H9 (cell line): ENCODE results near the gene YPEL1. TPM values are rescaled to one million over a fixed set of nuclear protein-coding genes. Genes with fewer than 3 reads are reported as not detected.
"Not testable (repeated sequence)": the region's sequence is repeated elsewhere in the genome, so short reads cannot be mapped to it uniquely, and the experiment has no call there.

Experiments used
- DNase-seq: peaks from one replicate; pipeline ENCODE4 v3.0.0-alpha.2; 2017
- H2AFZ ChIP-seq: one replicate; pipeline ENCODE4 v1.6.1; 2013; ENCODE audit warnings: mild to moderate bottlenecking, low read length, control low read depth, moderate library complexity
- H2AK5ac ChIP-seq: 2 replicates; pipeline ENCODE4 v1.6.1; 2013; ENCODE audit warnings: low read length, control low read depth, mixed read lengths; ENCODE audit not compliant: insufficient read length
- H2BK120ac ChIP-seq: one replicate; pipeline ENCODE4 v1.6.1; 2013; ENCODE audit warnings: low read depth, mild to moderate bottlenecking, low read length, control low read depth, inconsistent platforms; ENCODE audit not compliant: poor library complexity, severe bottlenecking
- H2BK12ac ChIP-seq: 2 replicates; pipeline ENCODE4 v1.6.1; 2013; ENCODE audit warnings: low read length, control low read depth, mixed read lengths, low read depth; ENCODE audit not compliant: insufficient read length
- H2BK15ac ChIP-seq: 2 replicates; pipeline ENCODE4 v1.6.1; 2013; ENCODE audit warnings: low read depth, low read length, control low read depth
- H2BK20ac ChIP-seq: one replicate; pipeline ENCODE4 v1.6.1; 2013; ENCODE audit warnings: low read depth, mild to moderate bottlenecking, low read length, control low read depth, inconsistent platforms; ENCODE audit not compliant: poor library complexity, severe bottlenecking
- H2BK5ac ChIP-seq: 2 replicates; pipeline ENCODE4 v1.6.1; 2013; ENCODE audit warnings: low read length, control low read depth, mixed read lengths; ENCODE audit not compliant: insufficient read length
- H3K14ac ChIP-seq: 2 replicates; pipeline ENCODE4 v1.6.1; 2013; ENCODE audit warnings: low read length, control low read depth; ENCODE audit not compliant: insufficient read depth
- H3K18ac ChIP-seq: 2 replicates; pipeline ENCODE4 v1.6.1; 2013; ENCODE audit warnings: low read depth, mild to moderate bottlenecking, mixed read lengths, low read length, control low read depth; ENCODE audit not compliant: insufficient read length
- H3K23ac ChIP-seq: 2 replicates; pipeline ENCODE4 v1.6.1; 2013; ENCODE audit warnings: low read length, control low read depth, mixed read lengths, low read depth; ENCODE audit not compliant: insufficient read length
- H3K23me2 ChIP-seq: 2 replicates; pipeline ENCODE4 v1.6.1; 2013; ENCODE audit warnings: low read depth, mild to moderate bottlenecking, mixed read lengths, low read length, control low read depth; ENCODE audit not compliant: insufficient read length, poor library complexity, severe bottlenecking
- H3K27ac ChIP-seq: 2 replicates; pipeline ENCODE4 v1.5.1; 2013; ENCODE audit warnings: low read length, control low read depth, mixed read lengths, low read depth; ENCODE audit not compliant: insufficient read length
- H3K27me3 ChIP-seq: 2 replicates; pipeline ENCODE4 v1.6.1; 2013; ENCODE audit warnings: low read length, control low read depth, inconsistent platforms; ENCODE audit not compliant: insufficient read depth
- H3K4ac ChIP-seq: 2 replicates; pipeline ENCODE4 v1.6.1; 2013; ENCODE audit warnings: low read depth, mild to moderate bottlenecking, control low read depth, inconsistent platforms, low read length, moderate library complexity
- H3K4me1 ChIP-seq: 2 replicates; pipeline ENCODE4 v1.6.1; 2013; ENCODE audit warnings: low read length, control low read depth, inconsistent platforms; ENCODE audit not compliant: insufficient read depth
- H3K4me2 ChIP-seq: 2 replicates; pipeline ENCODE4 v1.6.1; 2013; ENCODE audit warnings: low read length, control low read depth, mixed read lengths; ENCODE audit not compliant: insufficient read length, insufficient read depth
- H3K56ac ChIP-seq: 2 replicates; pipeline ENCODE4 v1.6.1; 2013; ENCODE audit warnings: low read depth, mild to moderate bottlenecking, mixed read lengths, low read length, control low read depth; ENCODE audit not compliant: insufficient read length
- H3K79me1 ChIP-seq: 2 replicates; pipeline ENCODE4 v1.6.1; 2013; ENCODE audit warnings: low read depth, mild to moderate bottlenecking, moderate library complexity, low read length, control low read depth, inconsistent platforms; ENCODE audit not compliant: insufficient read depth, poor library complexity, severe bottlenecking
- H3K79me2 ChIP-seq: 2 replicates; pipeline ENCODE4 v1.6.1; 2013; ENCODE audit warnings: low read length, control low read depth, inconsistent platforms; ENCODE audit not compliant: insufficient read depth
- H3K9ac ChIP-seq: 2 replicates; pipeline ENCODE4 v1.6.1; 2013; ENCODE audit warnings: low read length, control low read depth, mixed read lengths; ENCODE audit not compliant: insufficient read length; ENCODE audit errors: extremely low read depth
- H3K9me3 ChIP-seq: one replicate; pipeline ENCODE4 v1.6.1; 2013; ENCODE audit warnings: low read depth, low read length, inconsistent platforms; ENCODE audit not compliant: control insufficient read depth
- H3T11ph ChIP-seq: one replicate; pipeline ENCODE4 v1.6.1; 2013; ENCODE audit warnings: mild to moderate bottlenecking, low read length, control low read depth, inconsistent platforms
- H4K20me1 ChIP-seq: one replicate; pipeline ENCODE4 v1.6.1; 2013; ENCODE audit not compliant: control insufficient read depth, insufficient read length, insufficient read depth
- H4K5ac ChIP-seq: 2 replicates; pipeline ENCODE4 v1.6.1; 2013; ENCODE audit warnings: low read depth, mild to moderate bottlenecking, mixed read lengths, low read length, control low read depth; ENCODE audit not compliant: insufficient read length
- H4K8ac ChIP-seq: replicated peaks from 2 replicates; pipeline ENCODE4 v1.6.1; 2013; ENCODE audit warnings: low read length, control low read depth, mixed read lengths, low read depth; ENCODE audit not compliant: insufficient read length
- H4K91ac ChIP-seq: 2 replicates; pipeline ENCODE4 v1.6.1; 2013; ENCODE audit warnings: low read depth, mild to moderate bottlenecking, moderate library complexity, mixed read lengths, low read length, control low read depth; ENCODE audit not compliant: insufficient read length
- H3K27ac Mint-ChIP-seq, 3 experiments: 2 replicates in 2 of 3; 3 replicates in 1 of 3; pipeline ENCODE4 v1.8.0; 2020 to 2021; ENCODE audit warnings: mixed read lengths in 3 of 3, mild to moderate bottlenecking in 1 of 3, moderate library complexity in 1 of 3
- H3K27me3 Mint-ChIP-seq: 2 replicates; pipeline ENCODE4 v1.8.0; 2021; ENCODE audit warnings: low read depth, mild to moderate bottlenecking, moderate library complexity, mixed read lengths
- H3K36me3 Mint-ChIP-seq, 3 experiments: 2 replicates in 2 of 3; 3 replicates in 1 of 3; pipeline ENCODE4 v1.8.0; 2020 to 2021; ENCODE audit warnings: low read depth in 3 of 3, mixed read lengths in 3 of 3; ENCODE audit not compliant: insufficient read depth in 1 of 3
- H3K4me1 Mint-ChIP-seq, 2 experiments: 2 replicates each; pipeline ENCODE4 v1.8.0; 2020; ENCODE audit warnings: mixed read lengths in 2 of 2
- H3K4me3 Mint-ChIP-seq, 2 experiments: 2 replicates in 1 of 2; 3 replicates in 1 of 2; pipeline ENCODE4 v1.8.0; 2020 to 2021; ENCODE audit warnings: mild to moderate bottlenecking in 2 of 2, mixed read lengths in 2 of 2, moderate library complexity in 1 of 2
- H3K9me3 Mint-ChIP-seq, 2 experiments: 2 replicates in 1 of 2; 3 replicates in 1 of 2; pipeline ENCODE4 v1.8.0; 2020; ENCODE audit warnings: mild to moderate bottlenecking in 2 of 2, mixed read lengths in 2 of 2, moderate library complexity in 1 of 2
- whole genome bisulfite sequencing: extraction: QIAGEN DNeasy Blood & Tissue Kit; methylation state at CpG from one replicate; pipeline ENCODE4 v1.1.7; 2013; ENCODE audit warnings: missing lambda C conversion rate, low lambda C conversion rate, mixed read lengths; ENCODE audit not compliant: insufficient read length; ENCODE audit errors: extremely low coverage; 5-methylcytosine and 5-hydroxymethylcytosine counted together
- total RNA-seq: library from RNA; stranded (reverse); gene quantifications from 2 replicates; pipeline ENCODE4 v1.2.1, GENCODE V29; 2021
- TF ChIP-seq, protein P1 (sequence below): fragments of 200-600 bp; sonication (generic); conservative IDR thresholded peaks from 3 replicates; pipeline ENCODE4 v1.8.0; 2021; ENCODE audit warnings: antibody characterized with exemption, mild to moderate bottlenecking

The YPEL1 gene
- total RNA-seq, 1 experiment from 2014 or later: 5.4 TPM

- Histone ChIP-seq H3K14ac (no peak overlapping the region), H2BK120ac (no peak overlapping the region), H2BK5ac (no peak overlapping the region), H3K4me2 (no peak overlapping the region), H2BK12ac (no peak overlapping the region), H3K79me1 (no peaks in the 10 kb centered on the region), H3K79me2 (no peaks in the 10 kb centered on the region), H3K27me3 (no peaks in the 10 kb centered on the region), H3K56ac (no peak overlapping the region), H3K9ac (no peak overlapping the region), H3K23me2 (no peaks in the 10 kb centered on the region), H3K4ac (no peak overlapping the region), H3T11ph (no peak overlapping the region), H4K91ac (no peak overlapping the region), H4K8ac (no peak overlapping the region), H2BK15ac (no peak overlapping the region), H2AK5ac (no peak overlapping the region), H2BK20ac (no peak overlapping the region), H3K23ac (no peak overlapping the region), H3K27ac (no peak overlapping the region), H4K5ac (no peak overlapping the region), H4K20me1 (no peaks in the 10 kb centered on the region), H3K9me3 (no peaks in the 10 kb centered on the region), H2AFZ (no peak overlapping the region), H3K18ac (no peak overlapping the region), H3K4me1 (no peaks in the 10 kb centered on the region)
- no peak overlapping the region; a peak in 1 of 5 replicates for H3K4me3 Mint-ChIP-seq
- DNase-seq: no peak
- no peaks in the 10 kb centered on the region for H3K9me3 Mint-ChIP-seq
- no peaks in the 10 kb centered on the region; the same call in none of the 2 replicates for H3K27me3 Mint-ChIP-seq
- H3K27ac Mint-ChIP-seq: no peak overlapping the region
- peaks cover 9 to 11% of the 10 kb centered on the region in 2 experiments for H3K4me1 Mint-ChIP-seq
- TF ChIP-seq, protein P1, sequence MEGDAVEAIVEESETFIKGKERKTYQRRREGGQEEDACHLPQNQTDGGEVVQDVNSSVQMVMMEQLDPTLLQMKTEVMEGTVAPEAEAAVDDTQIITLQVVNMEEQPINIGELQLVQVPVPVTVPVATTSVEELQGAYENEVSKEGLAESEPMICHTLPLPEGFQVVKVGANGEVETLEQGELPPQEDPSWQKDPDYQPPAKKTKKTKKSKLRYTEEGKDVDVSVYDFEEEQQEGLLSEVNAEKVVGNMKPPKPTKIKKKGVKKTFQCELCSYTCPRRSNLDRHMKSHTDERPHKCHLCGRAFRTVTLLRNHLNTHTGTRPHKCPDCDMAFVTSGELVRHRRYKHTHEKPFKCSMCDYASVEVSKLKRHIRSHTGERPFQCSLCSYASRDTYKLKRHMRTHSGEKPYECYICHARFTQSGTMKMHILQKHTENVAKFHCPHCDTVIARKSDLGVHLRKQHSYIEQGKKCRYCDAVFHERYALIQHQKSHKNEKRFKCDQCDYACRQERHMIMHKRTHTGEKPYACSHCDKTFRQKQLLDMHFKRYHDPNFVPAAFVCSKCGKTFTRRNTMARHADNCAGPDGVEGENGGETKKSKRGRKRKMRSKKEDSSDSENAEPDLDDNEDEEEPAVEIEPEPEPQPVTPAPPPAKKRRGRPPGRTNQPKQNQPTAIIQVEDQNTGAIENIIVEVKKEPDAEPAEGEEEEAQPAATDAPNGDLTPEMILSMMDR: no peak
- H3K36me3 Mint-ChIP-seq: peaks cover 0 to 7% (median 4%) of the 10 kb centered on the region in 3 experiments; a peak in 5 of 7 replicates
- WGBS: no CpG with 5 or more reads among the region's 19 CpGs
Observed at GRCh38 chr22:21725956-21726649, 9.5 kb downstream of the YPEL1 start.

DNA sequence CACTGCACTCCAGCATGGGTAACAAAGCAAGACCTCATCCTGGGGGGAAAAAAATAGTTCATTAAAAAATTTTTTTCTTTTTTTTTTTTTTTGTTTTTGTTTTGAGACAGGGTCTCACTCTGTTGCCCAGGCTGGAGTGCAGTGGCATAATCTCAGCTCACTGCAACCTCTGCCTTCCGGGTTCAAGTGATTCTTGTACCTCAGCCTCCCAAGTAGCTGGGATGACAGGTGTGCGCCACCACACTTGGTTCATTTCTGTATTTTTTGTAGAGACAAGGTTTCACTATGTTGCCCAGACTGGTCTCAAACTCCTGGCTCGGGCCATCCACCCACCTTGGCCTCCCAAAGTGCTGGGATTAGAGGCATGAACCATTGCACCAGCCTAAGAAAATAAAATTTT is 11.1 kb downstream of the YPEL1 start:
- H3K36me3 Mint-ChIP-seq, H2BK5ac ChIP-seq, H2AFZ ChIP-seq, H3K79me1 ChIP-seq, H3K4ac ChIP-seq, H3T11ph ChIP-seq, H3K9me3 Mint-ChIP-seq, H4K91ac ChIP-seq, H3K23ac ChIP-seq, H4K8ac ChIP-seq, H2BK120ac ChIP-seq, H3K9ac ChIP-seq, H3K23me2 ChIP-seq, H3K4me3 Mint-ChIP-seq, H3K27me3 ChIP-seq, H3K27me3 Mint-ChIP-seq, H3K4me2 ChIP-seq, H2BK12ac ChIP-seq, DNase-seq, H4K20me1 ChIP-seq, H2BK15ac ChIP-seq, H2AK5ac ChIP-seq, H3K4me1 ChIP-seq, H4K5ac ChIP-seq, H3K14ac ChIP-seq, H3K9me3 ChIP-seq, H3K27ac ChIP-seq, H3K56ac ChIP-seq, H3K79me2 ChIP-seq, H3K27ac Mint-ChIP-seq, H3K18ac ChIP-seq, H2BK20ac ChIP-seq: not testable (repeated sequence)
- peaks cover 9 to 11% of the 10 kb centered on the region in 2 experiments for H3K4me1 Mint-ChIP-seq
- WGBS: no CpG with 5 or more reads among the region's 3 CpGs
